ENCODE measurements around the gene HDAC4.

- TF ChIP-seq POU2F2 (IDR thresholded peaks at IDR 0.05; ENCODE audit: borderline replicate concordance, low read depth, low read length) (no peak), CTCF (IDR thresholded peaks at IDR 0.05 in 2 of 3, conservative IDR thresholded peaks at IDR 0.05 in 1 of 3; ENCODE audit: control insufficient read depth in 2 of 3, extremely low read depth in 1 of 3, insufficient read depth in 1 of 3, low read depth in 3 of 3, low read length in 3 of 3) (no peak), SUZ12 (IDR thresholded peaks at IDR 0.05; ENCODE audit: unreplicated experiment) (no peak), POLR2AphosphoS2 (IDR thresholded peaks at IDR 0.05; ENCODE audit: low read depth, low read length) (no peak), RAD21 (IDR thresholded peaks at IDR 0.05; ENCODE audit: insufficient read depth, low read depth, low read length) (no peak), CBX3 (IDR thresholded peaks at IDR 0.05; ENCODE audit: borderline replicate concordance, low read depth) (no peak), CUX1 (IDR thresholded peaks at IDR 0.05; ENCODE audit: insufficient replicate concordance, low read depth, low read length) (no peak), JUND (IDR thresholded peaks at IDR 0.05; ENCODE audit: low read depth, low read length) (no peak), ZBTB40 (IDR thresholded peaks at IDR 0.05; ENCODE audit: borderline replicate concordance) (no peak), POLR2A (IDR thresholded peaks at IDR 0.05; ENCODE audit: low read depth, low read length) (no peak), POLR2AphosphoS5 (IDR thresholded peaks at IDR 0.05; ENCODE audit: low read length) (no peak)
These were observed 194.8 kb downstream of the HDAC4 start for GRCh38 chr2:239206042-239206441.

All from GM12878 (cell line).